Retina (tissue), 1 donor: ENCODE data around the gene SDF2L1.
"Not testable (repeated sequence)": the region's sequence is repeated elsewhere in the genome, so short reads cannot be mapped to it uniquely, and the experiment has no call there.

Source experiments
- DNase-seq: peaks from one replicate; pipeline ENCODE4 v3.0.0-alpha.2; 2016

SDF2L1 gene

GRCh38 chr22:21665047-21665851, 23.1 kb downstream of the SDF2L1 start:
- DNase-seq: no peak

GRCh38 chr22:21666786-21667185, 24.7 kb downstream of the SDF2L1 start:
- no peak for DNase-seq

- DNase-seq: no peak
These were observed 26.9 kb downstream of the SDF2L1 start for GRCh38 chr22:21669026-21669425.

GRCh38 chr22:21672107-21672629, 30.1 kb downstream of the SDF2L1 start:
- no peak for DNase-seq

GRCh38 chr22:21673534-21674321, 31.6 kb downstream of the SDF2L1 start:
- DNase-seq: no peak

GRCh38 chr22:21674638-21675245, 32.6 kb downstream of the SDF2L1 start:
- no peak for DNase-seq

GRCh38 chr22:21677606-21678443, 35.7 kb downstream of the SDF2L1 start:
- no peak for DNase-seq

GRCh38 chr22:21678842-21679241, 36.7 kb downstream of the SDF2L1 start:
- DNase-seq: not testable (repeated sequence)

- no peak for DNase-seq
These were observed 37.3 kb downstream of the SDF2L1 start for GRCh38 chr22:21679383-21679782.

- no peak for DNase-seq
These were observed 38.9 kb downstream of the SDF2L1 start for GRCh38 chr22:21680830-21681565.

- no peak for DNase-seq
These were observed 39.7 kb downstream of the SDF2L1 start for GRCh38 chr22:21681566-21682370.

- no peak for DNase-seq
These were observed 40.5 kb downstream of the SDF2L1 start for GRCh38 chr22:21682385-21683175.

- DNase-seq: no peak
These were observed 41.3 kb downstream of the SDF2L1 start for GRCh38 chr22:21683401-21683811.

GRCh38 chr22:21684492-21685163, 42.5 kb downstream of the SDF2L1 start:
- no peak for DNase-seq

GRCh38 chr22:21685164-21685513, 43.0 kb downstream of the SDF2L1 start:
- DNase-seq: no peak

- no peak for DNase-seq
These were observed 44.1 kb downstream of the SDF2L1 start for GRCh38 chr22:21686193-21686608.

- DNase-seq: no peak
These were observed 44.7 kb downstream of the SDF2L1 start for GRCh38 chr22:21686634-21687393.

GRCh38 chr22:21687685-21688259, 45.7 kb downstream of the SDF2L1 start:
- DNase-seq: no peak
